ENCODE data around the gene SLC29A1.

SLC29A1 gene

GRCh38 chr6:44255105-44255808 is 31.9 kb downstream of the SLC29A1 start:
- DNase-seq (ENCODE audit: low read depth, low spot score) = no peak
- in situ Hi-C loops (cut with HindIII; ENCODE audit: low sequenced_read_pairs) = no loop called here
- TF ChIP-seq CTCF (IDR thresholded peaks at IDR 0.05; ENCODE audit: low read depth, low read length) = no peak
- H3K4me3 ChIP-seq (ENCODE audit: low read depth, low read length) = no peak overlapping the region

GRCh38 chr6:44255871-44256774 is 32.7 kb downstream of the SLC29A1 start:
- TF ChIP-seq CTCF (IDR thresholded peaks at IDR 0.05; ENCODE audit: low read depth, low read length) = no peak
- in situ Hi-C loops (cut with HindIII; ENCODE audit: low sequenced_read_pairs) = no loop called here
- H3K4me3 ChIP-seq (ENCODE audit: low read depth, low read length) = peak overlapping the region; percentile 85
- no peak for DNase-seq (ENCODE audit: low read depth, low spot score)

GRCh38 chr6:44256775-44257024 is 33.3 kb downstream of the SLC29A1 start:
- no peak for DNase-seq (ENCODE audit: low read depth, low spot score)
- peak overlapping the region; percentile 85 for H3K4me3 ChIP-seq (ENCODE audit: low read depth, low read length)
- in situ Hi-C loops (cut with HindIII; ENCODE audit: low sequenced_read_pairs) = no loop called here
- TF ChIP-seq CTCF (IDR thresholded peaks at IDR 0.05; ENCODE audit: low read depth, low read length) = no peak

GRCh38 chr6:44257025-44257752 is 33.8 kb downstream of the SLC29A1 start, which contains the start of gene SLC35B2:
Gene SLC35B2 (minus strand): TSS chr6:44257528. CDS start chr6:44257410, 118 bp downstream.
- peak within 1 kb of the TSS; percentile 85 for H3K4me3 ChIP-seq (ENCODE audit: low read depth, low read length)
- peak; percentile 76 for DNase-seq (ENCODE audit: low read depth, low spot score)
- in situ Hi-C loops (cut with HindIII; ENCODE audit: low sequenced_read_pairs) = no loop called here
- TF ChIP-seq CTCF (IDR thresholded peaks at IDR 0.05; ENCODE audit: low read depth, low read length) = peak; percentile 52

GRCh38 chr6:44257753-44258324 is 34.4 kb downstream of the SLC29A1 start:
- DNase-seq (ENCODE audit: low read depth, low spot score) = no peak
- peak overlapping the region; percentile 85 for H3K4me3 ChIP-seq (ENCODE audit: low read depth, low read length)
- no peak for TF ChIP-seq CTCF (IDR thresholded peaks at IDR 0.05; ENCODE audit: low read depth, low read length)
- in situ Hi-C loops (cut with HindIII; ENCODE audit: low sequenced_read_pairs) = no loop called here

GRCh38 chr6:44258325-44258863 is 35.0 kb downstream of the SLC29A1 start:
- TF ChIP-seq CTCF (IDR thresholded peaks at IDR 0.05; ENCODE audit: low read depth, low read length) = no peak
- in situ Hi-C loops (cut with HindIII; ENCODE audit: low sequenced_read_pairs) = no loop called here
- H3K4me3 ChIP-seq (ENCODE audit: low read depth, low read length) = no peak overlapping the region
- no peak for DNase-seq (ENCODE audit: low read depth, low spot score)

All from astrocyte of the spinal cord (primary cell).